ENCODE measurements around the gene TIPRL.

TIPRL gene

DNA sequence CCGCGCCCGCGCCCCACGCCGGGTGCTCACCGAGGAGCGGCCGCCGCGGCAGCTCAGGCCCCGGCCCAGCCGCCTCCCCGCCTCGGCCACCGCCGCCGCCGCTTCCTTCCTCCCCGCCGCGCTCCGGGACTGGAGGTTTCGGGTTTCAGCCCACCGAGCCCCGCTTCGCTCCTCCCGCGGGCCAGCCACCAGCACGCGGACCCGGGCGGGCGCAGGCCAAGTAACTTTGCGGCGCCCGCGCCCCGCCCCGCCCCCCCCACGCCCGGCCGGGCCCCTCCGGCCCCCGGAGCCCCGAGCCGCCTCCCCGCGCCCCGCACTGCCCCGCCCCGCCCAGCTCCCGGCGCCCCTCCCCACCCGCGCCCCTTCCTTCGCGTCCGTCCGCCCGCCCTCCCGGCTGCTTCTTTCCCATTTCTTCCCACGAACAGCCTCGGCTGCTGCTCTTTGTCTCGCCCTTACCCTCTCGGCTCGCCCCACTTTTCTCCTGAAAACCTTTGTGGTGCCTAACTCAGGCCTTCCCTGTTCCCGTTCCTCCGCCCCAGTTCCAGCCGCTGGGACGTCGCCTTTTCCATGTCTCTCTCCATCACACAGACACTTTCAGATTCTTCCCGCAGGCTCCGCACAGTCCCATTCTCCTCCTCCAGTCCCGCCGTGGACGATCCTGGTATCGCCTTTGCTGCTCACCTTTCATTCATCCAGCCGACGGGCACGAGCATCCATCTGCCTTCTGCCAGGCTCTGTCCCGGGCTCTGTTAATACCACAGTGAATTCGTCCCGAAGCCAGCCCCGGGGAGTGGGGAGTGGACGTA, 41.9 kb upstream of the TIPRL start, which contains the start of gene GPR161:
Gene GPR161 (minus strand): TSS at position 222 of the 806 bp plus-strand sequence. CDS start 32,080 bp downstream, outside the sequence.
- H3K36me3 ChIP-seq (ENCODE audit: control insufficient read depth, low read length): no peaks in the 10 kb centered on the region
- no peaks in the 10 kb centered on the region for H3K9me3 ChIP-seq (ENCODE audit: control insufficient read depth, insufficient read depth, low read length)
- no peaks in the 10 kb centered on the region for H3K79me2 ChIP-seq (ENCODE audit: control insufficient read depth, low read length)
- TF ChIP-seq EZH2phosphoT487 (IDR thresholded peaks at IDR 0.05; ENCODE audit: borderline replicate concordance, low read length): peak; percentile 89; the same call in 1 of the 2 replicates
- TF ChIP-seq, protein P1, sequence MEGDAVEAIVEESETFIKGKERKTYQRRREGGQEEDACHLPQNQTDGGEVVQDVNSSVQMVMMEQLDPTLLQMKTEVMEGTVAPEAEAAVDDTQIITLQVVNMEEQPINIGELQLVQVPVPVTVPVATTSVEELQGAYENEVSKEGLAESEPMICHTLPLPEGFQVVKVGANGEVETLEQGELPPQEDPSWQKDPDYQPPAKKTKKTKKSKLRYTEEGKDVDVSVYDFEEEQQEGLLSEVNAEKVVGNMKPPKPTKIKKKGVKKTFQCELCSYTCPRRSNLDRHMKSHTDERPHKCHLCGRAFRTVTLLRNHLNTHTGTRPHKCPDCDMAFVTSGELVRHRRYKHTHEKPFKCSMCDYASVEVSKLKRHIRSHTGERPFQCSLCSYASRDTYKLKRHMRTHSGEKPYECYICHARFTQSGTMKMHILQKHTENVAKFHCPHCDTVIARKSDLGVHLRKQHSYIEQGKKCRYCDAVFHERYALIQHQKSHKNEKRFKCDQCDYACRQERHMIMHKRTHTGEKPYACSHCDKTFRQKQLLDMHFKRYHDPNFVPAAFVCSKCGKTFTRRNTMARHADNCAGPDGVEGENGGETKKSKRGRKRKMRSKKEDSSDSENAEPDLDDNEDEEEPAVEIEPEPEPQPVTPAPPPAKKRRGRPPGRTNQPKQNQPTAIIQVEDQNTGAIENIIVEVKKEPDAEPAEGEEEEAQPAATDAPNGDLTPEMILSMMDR (IDR thresholded peaks at IDR 0.05; ENCODE audit: low read depth, low read length, poor library complexity, severe bottlenecking): no peak
- peaks cover 54% of the 10 kb centered on the region for H3K27me3 ChIP-seq (ENCODE audit: control insufficient read depth, low read length)
- H4K20me1 ChIP-seq (ENCODE audit: control insufficient read depth, insufficient read depth, low read depth, low read length): no peaks in the 10 kb centered on the region
- H3K4me2 ChIP-seq (ENCODE audit: low read length): peak within 1 kb of the TSS; percentile 93
- H3K27ac ChIP-seq (ENCODE audit: low read depth, low read length): no peak within 1 kb of the TSS
- H3K4me1 ChIP-seq (ENCODE audit: control insufficient read depth, low read length): peaks cover 28% of the 10 kb centered on the region
- H3F3A ChIP-seq (ENCODE audit: control insufficient read depth, insufficient read depth): peaks cover 6% of the 10 kb centered on the region; the same call in 1 of the 2 replicates
- peak within 1 kb of the TSS; percentile 79 for H3K4me3 ChIP-seq (ENCODE audit: low read length)
- H3K9me2 ChIP-seq (replicated peaks; ENCODE audit: control insufficient read depth, low read length): no peaks in the 10 kb centered on the region

- Histone ChIP-seq H3K4me2 (ENCODE audit: low read length) (peak overlapping the region; percentile 81), H4K20me1 (ENCODE audit: control insufficient read depth, insufficient read depth, low read depth, low read length) (no peaks in the 10 kb centered on the region), H3K79me2 (ENCODE audit: control insufficient read depth, low read length) (no peaks in the 10 kb centered on the region), H3K9me2 (replicated peaks; ENCODE audit: control insufficient read depth, low read length) (no peaks in the 10 kb centered on the region), H3K27me3 (ENCODE audit: control insufficient read depth, low read length) (peaks cover 56% of the 10 kb centered on the region), H3K4me3 (ENCODE audit: low read length) (peak overlapping the region; percentile 79), H3F3A (ENCODE audit: control insufficient read depth, insufficient read depth) (peaks cover 6% of the 10 kb centered on the region; the same call in 1 of the 2 replicates), H3K9me3 (ENCODE audit: control insufficient read depth, insufficient read depth, low read length) (no peaks in the 10 kb centered on the region), H3K27ac (ENCODE audit: low read depth, low read length) (no peak overlapping the region), H3K36me3 (ENCODE audit: control insufficient read depth, low read length) (no peaks in the 10 kb centered on the region), H3K4me1 (ENCODE audit: control insufficient read depth, low read length) (peaks cover 28% of the 10 kb centered on the region)
- TF ChIP-seq, protein P1 (IDR thresholded peaks at IDR 0.05; ENCODE audit: low read depth, low read length, poor library complexity, severe bottlenecking): no peak
- no peak; the same call in 1 of the 2 replicates for TF ChIP-seq EZH2phosphoT487 (IDR thresholded peaks at IDR 0.05; ENCODE audit: borderline replicate concordance, low read length)
Observed at GRCh38 chr1:168137515-168137821, 41.3 kb upstream of the TIPRL start.

DNA sequence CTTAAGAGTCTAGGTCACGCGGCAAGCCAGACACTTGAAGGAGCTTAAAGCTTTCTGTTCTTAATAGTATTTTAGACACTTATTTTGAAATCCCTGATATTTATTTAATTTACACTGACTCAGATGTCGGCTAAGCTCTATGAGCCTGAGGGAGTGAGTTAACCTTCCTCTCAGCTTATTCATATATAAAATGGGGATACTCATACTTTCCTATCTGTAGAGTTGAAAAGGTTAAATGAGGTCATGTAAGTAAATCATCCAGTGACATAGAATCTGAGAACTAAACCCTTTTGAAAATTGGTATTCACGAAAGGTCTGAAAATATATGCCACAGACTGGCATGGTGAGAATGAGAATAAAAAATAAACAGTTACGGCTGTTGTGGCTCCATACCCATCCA, 40.6 kb upstream of the TIPRL start:
- H3K79me2 ChIP-seq (ENCODE audit: control insufficient read depth, low read length): no peaks in the 10 kb centered on the region
- H3K9me3 ChIP-seq (ENCODE audit: control insufficient read depth, insufficient read depth, low read length): no peaks in the 10 kb centered on the region
- H4K20me1 ChIP-seq (ENCODE audit: control insufficient read depth, insufficient read depth, low read depth, low read length): no peaks in the 10 kb centered on the region
- no peak overlapping the region for H3K27ac ChIP-seq (ENCODE audit: low read depth, low read length)
- peaks cover 28% of the 10 kb centered on the region for H3K4me1 ChIP-seq (ENCODE audit: control insufficient read depth, low read length)
- no peak overlapping the region for H3K4me3 ChIP-seq (ENCODE audit: low read length)
- H3K9me2 ChIP-seq (replicated peaks; ENCODE audit: control insufficient read depth, low read length): no peaks in the 10 kb centered on the region
- peaks cover 6% of the 10 kb centered on the region; the same call in 1 of the 2 replicates for H3F3A ChIP-seq (ENCODE audit: control insufficient read depth, insufficient read depth)
- no peak overlapping the region for H3K4me2 ChIP-seq (ENCODE audit: low read length)
- TF ChIP-seq, protein P1 (IDR thresholded peaks at IDR 0.05; ENCODE audit: low read depth, low read length, poor library complexity, severe bottlenecking): no peak
- no peak for TF ChIP-seq EZH2phosphoT487 (IDR thresholded peaks at IDR 0.05; ENCODE audit: borderline replicate concordance, low read length)
- peaks cover 56% of the 10 kb centered on the region for H3K27me3 ChIP-seq (ENCODE audit: control insufficient read depth, low read length)
- no peaks in the 10 kb centered on the region for H3K36me3 ChIP-seq (ENCODE audit: control insufficient read depth, low read length)
